GM12875 (cell line): ENCODE results near the gene FLACC1.
"Not testable (repeated sequence)": the region's sequence is repeated elsewhere in the genome, so short reads cannot be mapped to it uniquely, and the experiment has no call there.

Source experiments
- H3K4me3 ChIP-seq: one replicate; pipeline ENCODE4 v1.5.1; 2011; ENCODE audit warnings: low read depth, low read length, control low read depth
- TF ChIP-seq, protein P1 (sequence below): IDR thresholded peaks from 2 replicates; pipeline ENCODE4 v1.5.1; 2011; ENCODE audit warnings: low read depth, mild to moderate bottlenecking, control low read depth, inconsistent platforms, low read length, moderate library complexity, borderline replicate concordance; ENCODE audit not compliant: insufficient read depth

FLACC1 gene

DNA sequence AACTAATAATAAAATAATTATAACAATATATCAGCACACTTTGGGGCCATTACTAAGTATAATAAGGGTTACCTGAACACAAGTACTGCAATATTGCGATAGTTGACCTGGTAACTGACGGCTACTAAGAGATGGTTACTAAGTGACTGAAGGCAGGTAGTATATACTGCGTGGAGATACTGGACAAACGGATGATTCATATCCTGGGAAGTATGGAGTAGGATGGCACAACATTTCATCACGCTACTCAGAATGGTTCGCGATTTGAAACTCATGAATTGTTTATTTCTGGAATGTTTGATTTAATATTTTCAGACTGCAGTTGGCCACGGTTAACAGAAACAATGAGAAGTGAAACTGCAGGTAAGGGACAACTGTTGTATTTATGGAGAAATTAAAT, 39.5 kb upstream of the FLACC1 start:
- TF ChIP-seq, protein P1, sequence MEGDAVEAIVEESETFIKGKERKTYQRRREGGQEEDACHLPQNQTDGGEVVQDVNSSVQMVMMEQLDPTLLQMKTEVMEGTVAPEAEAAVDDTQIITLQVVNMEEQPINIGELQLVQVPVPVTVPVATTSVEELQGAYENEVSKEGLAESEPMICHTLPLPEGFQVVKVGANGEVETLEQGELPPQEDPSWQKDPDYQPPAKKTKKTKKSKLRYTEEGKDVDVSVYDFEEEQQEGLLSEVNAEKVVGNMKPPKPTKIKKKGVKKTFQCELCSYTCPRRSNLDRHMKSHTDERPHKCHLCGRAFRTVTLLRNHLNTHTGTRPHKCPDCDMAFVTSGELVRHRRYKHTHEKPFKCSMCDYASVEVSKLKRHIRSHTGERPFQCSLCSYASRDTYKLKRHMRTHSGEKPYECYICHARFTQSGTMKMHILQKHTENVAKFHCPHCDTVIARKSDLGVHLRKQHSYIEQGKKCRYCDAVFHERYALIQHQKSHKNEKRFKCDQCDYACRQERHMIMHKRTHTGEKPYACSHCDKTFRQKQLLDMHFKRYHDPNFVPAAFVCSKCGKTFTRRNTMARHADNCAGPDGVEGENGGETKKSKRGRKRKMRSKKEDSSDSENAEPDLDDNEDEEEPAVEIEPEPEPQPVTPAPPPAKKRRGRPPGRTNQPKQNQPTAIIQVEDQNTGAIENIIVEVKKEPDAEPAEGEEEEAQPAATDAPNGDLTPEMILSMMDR, result no peak

DNA sequence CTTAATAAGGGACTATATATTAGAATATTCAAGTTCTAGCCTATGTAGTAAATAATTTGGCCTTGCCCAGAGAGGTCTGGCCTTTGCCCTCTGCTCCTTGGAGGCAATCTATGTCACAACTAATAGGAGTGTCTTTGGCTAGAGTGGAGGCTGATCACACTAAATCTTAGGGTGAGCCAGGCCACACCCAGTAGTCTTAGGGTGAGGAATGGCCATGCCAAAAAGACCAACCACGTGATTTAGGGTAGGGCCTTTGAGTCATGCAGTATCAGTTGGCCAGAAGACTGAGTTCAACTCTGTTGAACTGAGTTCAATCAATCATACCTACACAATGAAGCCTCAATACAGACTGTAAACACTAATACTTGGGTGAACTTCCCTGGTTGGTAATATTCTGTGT, 26.0 kb upstream of the FLACC1 start:
- H3K4me3 ChIP-seq, result no peak overlapping the region
- TF ChIP-seq, protein P1, result no peak

More for the DNA sequence above, 39.5 kb upstream of the FLACC1 start:
- no peak overlapping the region for H3K4me3 ChIP-seq

DNA sequence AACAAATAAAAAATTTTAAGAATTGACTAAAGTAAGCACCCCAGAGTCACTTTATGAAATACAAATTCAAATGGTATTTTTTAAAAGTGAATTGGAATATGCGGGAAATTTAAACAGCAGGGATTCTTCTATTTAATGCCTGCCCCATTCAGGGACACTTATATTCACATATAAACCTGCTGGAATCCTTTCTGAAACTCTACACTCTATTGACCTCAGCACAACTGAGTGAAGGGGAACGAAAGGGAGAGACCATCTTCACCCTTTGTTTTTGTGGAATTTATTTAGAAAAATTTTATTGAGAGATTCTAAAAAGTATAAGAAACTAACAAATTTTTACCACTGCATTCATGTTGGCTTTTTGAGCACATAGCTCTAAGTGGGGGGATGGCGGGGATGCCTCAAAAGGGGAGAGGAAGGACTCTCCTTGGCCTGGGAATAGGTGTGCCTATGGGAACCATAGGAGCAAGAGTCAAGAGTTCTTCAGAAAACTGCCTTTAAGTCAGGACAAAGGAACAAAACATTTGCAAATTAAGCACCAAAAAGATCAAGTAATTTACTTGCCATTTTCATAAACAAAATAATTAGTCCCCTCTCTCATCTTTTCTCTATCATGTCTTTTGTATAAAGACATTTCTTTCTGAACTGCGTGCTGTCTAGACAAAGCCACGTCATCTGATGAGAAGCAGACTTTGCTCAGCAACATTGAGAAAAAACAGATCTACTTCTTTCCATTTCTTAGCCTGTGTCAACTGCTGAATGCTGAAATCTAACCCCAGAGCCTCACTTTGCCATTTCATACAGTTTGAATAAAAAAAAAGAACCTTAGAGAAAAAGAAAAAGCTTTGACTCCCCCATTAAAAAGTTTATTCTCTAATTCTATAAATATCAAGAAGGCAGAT, 21.6 kb upstream of the FLACC1 start:
- no peak overlapping the region for H3K4me3 ChIP-seq
- TF ChIP-seq, protein P1, result no peak

DNA sequence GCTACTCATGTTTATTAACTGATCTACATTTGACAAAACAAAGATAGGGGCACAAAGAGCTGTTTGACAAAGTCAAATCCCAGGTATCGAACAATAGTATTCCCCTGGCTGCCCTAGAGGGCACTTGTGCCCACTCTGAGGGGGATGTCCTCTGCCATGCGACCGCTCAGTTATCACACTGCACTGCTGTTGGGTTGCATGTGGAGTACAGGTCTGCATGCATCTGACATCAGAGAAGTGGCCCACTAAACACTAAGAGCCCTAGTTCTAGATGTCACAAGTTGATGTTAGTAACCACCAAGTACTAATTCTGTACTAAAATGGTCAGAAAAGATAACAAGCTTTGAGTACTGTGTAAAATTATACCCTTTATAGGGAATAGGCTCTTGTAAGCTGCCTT, 20.1 kb upstream of the FLACC1 start:
- TF ChIP-seq, protein P1, result no peak
- no peak overlapping the region for H3K4me3 ChIP-seq

DNA sequence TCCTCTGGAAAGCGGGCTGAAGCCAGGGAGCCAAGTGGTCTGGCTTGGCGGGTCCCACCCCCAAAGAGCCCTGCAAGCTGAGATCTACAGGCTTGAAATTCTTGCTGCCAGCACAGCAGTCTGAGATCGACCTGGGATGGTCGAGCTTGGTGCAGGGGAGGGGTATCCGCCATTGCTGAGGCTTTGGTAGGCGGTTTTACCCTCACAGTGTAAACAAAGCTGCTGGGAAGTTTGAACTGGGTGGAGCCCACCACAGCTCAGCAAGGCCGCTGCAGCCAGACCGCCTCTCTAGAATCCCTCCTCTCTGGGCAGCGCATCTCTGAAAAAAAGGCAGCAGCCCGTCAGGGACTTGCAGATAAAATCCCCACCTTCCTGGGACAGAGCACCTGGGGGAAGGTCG, 12.6 kb upstream of the FLACC1 start:
- TF ChIP-seq, protein P1, result no peak
- no peak overlapping the region for H3K4me3 ChIP-seq

DNA sequence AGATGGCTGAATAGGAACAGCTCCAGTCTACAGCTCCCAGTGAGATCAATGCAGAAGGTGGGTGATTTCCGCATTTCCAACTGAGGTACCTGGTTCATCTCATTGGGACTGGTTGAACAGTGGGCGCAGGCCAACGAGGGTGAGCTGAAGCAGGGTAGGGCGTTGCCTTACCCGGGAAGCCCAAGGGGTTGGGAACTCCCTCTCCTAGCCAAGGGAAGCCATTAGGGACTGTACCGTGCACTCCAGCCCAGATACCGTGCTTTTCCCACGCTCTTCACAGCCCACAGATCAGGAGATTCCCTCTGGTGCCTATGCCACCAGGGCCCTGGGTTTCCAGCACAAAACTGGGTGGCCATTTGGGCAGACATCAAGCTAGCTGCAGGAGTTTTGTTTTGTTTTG, 12.2 kb upstream of the FLACC1 start:
- not testable (repeated sequence) for H3K4me3 ChIP-seq

DNA sequence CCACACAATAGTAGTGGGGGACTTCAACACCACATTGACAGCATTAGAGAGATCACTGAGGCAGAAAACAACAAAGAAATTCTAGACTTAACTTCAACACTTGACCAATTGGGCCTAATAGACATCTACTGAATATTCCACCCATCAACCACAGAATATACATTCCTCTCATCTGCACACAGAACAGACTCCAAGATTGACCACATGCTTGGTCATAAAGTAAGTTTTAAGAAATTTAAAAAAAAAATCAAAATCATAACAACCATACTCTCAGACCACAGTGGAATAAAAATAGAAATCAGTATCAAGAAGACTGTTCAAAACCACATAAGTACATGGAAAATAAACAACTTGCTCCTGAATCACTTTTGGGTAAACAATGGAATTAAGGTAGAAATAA, 9.0 kb upstream of the FLACC1 start:
- TF ChIP-seq, protein P1, result no peak
- H3K4me3 ChIP-seq, result no peak overlapping the region
